Lung (tissue), 12 donors: Measurements from ENCODE around the gene SLBP. TPM values are rescaled to one million over a fixed set of nuclear protein-coding genes. Genes with fewer than 3 reads are reported as not detected.

Experiments used
- ATAC-seq: fragments of 200-7000 bp; cut with Tn5 transposase; one replicate; pipeline ENCODE4 v1.9.1; 2020; ENCODE audit warnings: moderate number of reproducible peaks; ENCODE audit not compliant: insufficient read depth, low FRiP score
- DNase-seq, 3 donors: peaks; one replicate each; pipeline ENCODE4 v3.0.0-alpha.2; 2013 to 2017
- H3K27ac ChIP-seq, 2 donors: one replicate each; pipeline ENCODE4 v1.5.1; 2013; ENCODE audit warnings: mild to moderate bottlenecking in 2 of 2, moderate library complexity in 2 of 2, control low read depth in 1 of 2, inconsistent platforms in 1 of 2, low read depth in 1 of 2, low read length in 1 of 2
- H3K27me3 ChIP-seq, 3 donors: one replicate each; pipeline ENCODE4 v1.5.1; 2013; ENCODE audit warnings: low read length in 2 of 3; ENCODE audit not compliant: control insufficient read depth in 3 of 3, insufficient read depth in 3 of 3
- H3K36me3 ChIP-seq, 4 donors: one replicate each; pipeline ENCODE4 v1.5.1; 2013; ENCODE audit warnings: low read length in 4 of 4, mild to moderate bottlenecking in 1 of 4, moderate library complexity in 1 of 4; ENCODE audit not compliant: control insufficient read depth in 4 of 4, insufficient read depth in 4 of 4
- H3K4me1 ChIP-seq, 5 donors: one replicate each; pipeline ENCODE4 v1.5.1; 2013; ENCODE audit warnings: low read length in 5 of 5, mild to moderate bottlenecking in 2 of 5, moderate library complexity in 1 of 5; ENCODE audit not compliant: control insufficient read depth in 5 of 5, insufficient read depth in 5 of 5
- H3K4me3 ChIP-seq: one replicate; pipeline ENCODE4 v1.5.1; 2013; ENCODE audit warnings: mild to moderate bottlenecking, control low read depth, moderate library complexity
- H3K9ac ChIP-seq, 2 donors: one replicate each; pipeline ENCODE4 v1.5.1; 2013; ENCODE audit warnings: low read length in 2 of 2, control low read depth in 1 of 2; ENCODE audit not compliant: insufficient read depth in 1 of 2
- H3K9me3 ChIP-seq, 4 donors: one replicate each; pipeline ENCODE4 v1.5.1; 2013; ENCODE audit warnings: low read length in 3 of 4, mild to moderate bottlenecking in 1 of 4, moderate library complexity in 1 of 4; ENCODE audit not compliant: control insufficient read depth in 4 of 4, insufficient read depth in 3 of 4
- WGBS, 2 donors: extraction: QIAGEN DNeasy Blood & Tissue Kit; methylation state at CpG; one replicate each; pipeline ENCODE4 v1.1.7; 2013; 5-methylcytosine and 5-hydroxymethylcytosine counted together
- polyA plus RNA-seq, 2 donors: library from polyadenylated mRNA; stranded (reverse); fragments of 200-250 nt; gene quantifications; one replicate each; pipeline ENCODE4 v1.2.1, GENCODE V29; 2013
- total RNA-seq, 2 donors: library from RNA; depleted of rRNA in 1 of 2; stranded (reverse); fragments of >200 nt in 1 of 2; gene quantifications; one replicate each; pipeline ENCODE4 v1.2.1, GENCODE V29; 2014 to 2021
- TF ChIP-seq, protein P1 (sequence below): IDR thresholded peaks from 2 replicates; pipeline ENCODE4 v1.5.1; 2012; ENCODE audit warnings: mild to moderate bottlenecking; ENCODE audit errors: control extremely low read depth, extremely low read depth
- donor health status: control.
- donor health status: control.
- donor health status: Bipolar disorder and iron deficiency.
- donor health status: healthy.
- donor health status: DM: yes; HTN: yes; CAD: no.

SLBP gene
- total and polyA plus RNA-seq, 4 donors, result 34.9 to 43.2 (median 34.9) TPM

DNA sequence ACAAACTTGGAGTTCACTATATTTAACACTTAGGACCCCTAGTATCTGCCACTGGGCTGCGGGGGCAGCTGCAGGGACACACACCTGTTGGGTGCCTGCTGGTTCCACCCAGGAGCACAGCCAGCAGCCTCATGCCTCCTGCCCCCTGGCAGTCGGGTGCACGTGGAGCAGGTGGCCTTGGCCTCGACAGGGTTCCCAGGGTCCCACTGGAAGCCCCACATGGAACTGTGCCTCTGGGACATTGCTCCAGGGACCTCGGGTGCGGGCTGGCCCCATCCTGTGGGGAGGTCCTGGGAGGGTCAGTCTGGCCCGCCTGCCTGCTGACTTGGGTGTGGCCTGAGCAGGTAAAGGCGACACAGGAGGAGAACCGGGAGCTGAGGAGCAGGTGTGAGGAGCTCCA, 27.2 kb upstream of the SLBP start:
- no peak for DNase-seq
- Histone ChIP-seq H3K9ac (no peak overlapping the region), H3K27me3 (no peaks in the 10 kb centered on the region), H3K9me3 (peaks cover 0 to 17% (median 0%) of the 10 kb centered on the region in 4 donors), H3K4me1 (no peaks in the 10 kb centered on the region), H3K4me3 (no peak overlapping the region), H3K27ac (no peak overlapping the region), H3K36me3 (peaks cover 5 to 46% (median 25%) of the 10 kb centered on the region in 4 donors)
- no peak for ATAC-seq
- WGBS, 2 donors, result 97 to 98% methylated on average over 9 of the region's 9 CpGs
- TF ChIP-seq, protein P1, sequence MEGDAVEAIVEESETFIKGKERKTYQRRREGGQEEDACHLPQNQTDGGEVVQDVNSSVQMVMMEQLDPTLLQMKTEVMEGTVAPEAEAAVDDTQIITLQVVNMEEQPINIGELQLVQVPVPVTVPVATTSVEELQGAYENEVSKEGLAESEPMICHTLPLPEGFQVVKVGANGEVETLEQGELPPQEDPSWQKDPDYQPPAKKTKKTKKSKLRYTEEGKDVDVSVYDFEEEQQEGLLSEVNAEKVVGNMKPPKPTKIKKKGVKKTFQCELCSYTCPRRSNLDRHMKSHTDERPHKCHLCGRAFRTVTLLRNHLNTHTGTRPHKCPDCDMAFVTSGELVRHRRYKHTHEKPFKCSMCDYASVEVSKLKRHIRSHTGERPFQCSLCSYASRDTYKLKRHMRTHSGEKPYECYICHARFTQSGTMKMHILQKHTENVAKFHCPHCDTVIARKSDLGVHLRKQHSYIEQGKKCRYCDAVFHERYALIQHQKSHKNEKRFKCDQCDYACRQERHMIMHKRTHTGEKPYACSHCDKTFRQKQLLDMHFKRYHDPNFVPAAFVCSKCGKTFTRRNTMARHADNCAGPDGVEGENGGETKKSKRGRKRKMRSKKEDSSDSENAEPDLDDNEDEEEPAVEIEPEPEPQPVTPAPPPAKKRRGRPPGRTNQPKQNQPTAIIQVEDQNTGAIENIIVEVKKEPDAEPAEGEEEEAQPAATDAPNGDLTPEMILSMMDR, result no peak

DNA sequence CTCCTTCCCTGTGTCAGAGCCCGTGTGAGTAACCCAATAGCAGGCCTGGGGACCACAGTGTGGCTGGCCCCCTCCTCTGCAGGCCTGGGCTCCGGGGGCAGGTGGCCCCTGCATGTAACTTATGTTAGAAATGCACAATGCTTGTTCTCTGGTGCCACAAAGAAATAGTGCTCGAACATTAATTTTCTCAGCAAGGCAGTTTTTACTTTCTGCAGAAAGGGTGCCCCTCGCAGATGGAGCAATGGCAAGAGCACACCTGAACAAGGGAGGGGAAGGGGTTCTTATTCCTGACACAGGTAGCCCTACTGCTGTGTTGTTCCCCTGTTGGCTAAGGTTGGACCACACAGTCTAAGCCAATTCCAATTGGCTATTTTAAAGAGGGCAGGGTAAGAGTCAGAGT, 26.3 kb upstream of the SLBP start:
- ATAC-seq (no peak), DNase-seq (no peak)
- 97 to 98% methylated on average over 4 of the region's 4 CpGs for WGBS, 2 donors
- H3K4me1 ChIP-seq, result no peaks in the 10 kb centered on the region
- no peak overlapping the region for H3K4me3 ChIP-seq
- no peak overlapping the region for H3K9ac ChIP-seq
- H3K27me3 ChIP-seq, result no peaks in the 10 kb centered on the region
- TF ChIP-seq, protein P1, result no peak
- peaks cover 5 to 46% (median 23%) of the 10 kb centered on the region in 4 donors for H3K36me3 ChIP-seq
- H3K27ac ChIP-seq, result no peak overlapping the region
- peaks cover 0 to 17% (median 0%) of the 10 kb centered on the region in 4 donors for H3K9me3 ChIP-seq

DNA sequence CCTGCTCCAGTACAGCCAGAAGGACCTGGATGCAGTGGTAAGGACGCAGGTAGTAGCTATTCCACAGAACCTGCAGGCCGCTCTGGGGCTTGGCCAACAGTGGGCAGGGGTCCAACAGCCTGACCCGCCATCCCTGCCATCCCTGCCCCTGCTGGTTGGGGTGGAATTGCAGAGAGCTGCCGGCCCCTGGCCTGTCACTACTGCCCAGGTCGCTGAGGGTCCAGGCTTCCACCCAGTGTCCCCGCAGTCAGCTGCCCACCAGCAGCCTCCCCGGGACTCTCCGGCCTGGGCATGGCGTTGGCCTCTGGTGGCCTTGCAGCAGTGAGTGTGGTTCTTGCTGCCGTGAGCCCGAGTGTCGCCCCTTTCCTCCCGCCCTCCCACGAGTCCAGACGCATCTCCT, 25.5 kb upstream of the SLBP start:
- Histone ChIP-seq H3K9me3 (peaks cover 0 to 17% (median 0%) of the 10 kb centered on the region in 4 donors), H3K9ac (no peak overlapping the region), H3K4me1 (no peaks in the 10 kb centered on the region), H3K36me3 (peaks cover 7 to 48% (median 26%) of the 10 kb centered on the region in 4 donors), H3K4me3 (no peak overlapping the region), H3K27me3 (no peaks in the 10 kb centered on the region), H3K27ac (no peak overlapping the region)
- ATAC-seq (no peak), DNase-seq (no peak)
- TF ChIP-seq, protein P1, result no peak
- WGBS, 2 donors, result 98 to 99% methylated on average over 14 to 15 of the region's 15 CpGs

DNA sequence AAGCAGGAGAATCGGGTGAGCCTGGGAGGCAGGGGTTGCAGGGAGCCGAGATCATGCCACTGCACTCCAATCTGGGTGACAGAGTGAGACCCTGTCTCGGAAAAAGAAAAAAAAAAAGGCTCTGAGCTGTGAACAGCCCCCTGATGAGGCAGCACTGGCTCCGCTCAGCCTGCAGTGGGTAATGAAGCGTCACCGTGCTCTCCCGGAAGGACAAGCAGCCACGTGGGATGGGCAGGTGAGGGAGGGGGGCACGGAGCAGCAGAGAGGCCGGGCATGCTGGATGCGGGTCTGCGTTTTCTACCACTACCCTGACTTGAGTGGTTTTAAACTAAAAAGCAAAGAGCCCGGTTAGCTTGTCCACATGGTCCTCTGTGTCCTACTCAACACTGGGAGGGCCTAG, 24.7 kb upstream of the SLBP start:
- H3K27me3 ChIP-seq, result no peaks in the 10 kb centered on the region
- 92 to 97% methylated on average over 13 of the region's 13 CpGs for WGBS, 2 donors
- no peak overlapping the region for H3K4me3 ChIP-seq
- H3K36me3 ChIP-seq, result peaks cover 8 to 52% (median 26%) of the 10 kb centered on the region in 4 donors
- ATAC-seq (no peak), DNase-seq (no peak)
- H3K9ac ChIP-seq, result no peak overlapping the region
- H3K4me1 ChIP-seq, result no peaks in the 10 kb centered on the region
- no peak overlapping the region for H3K27ac ChIP-seq
- peaks cover 0 to 17% (median 0%) of the 10 kb centered on the region in 4 donors for H3K9me3 ChIP-seq
- TF ChIP-seq, protein P1, result no peak
